Stimulated activated CD4-positive, alpha-beta T cell treated with anti-CD3 and anti-CD28 coated beads, Interleukin-2, amount 100 ng/mL, for 48 hours (primary cell): ENCODE results near the gene IKZF2.

ENCODE experiments used
- DNase-seq, 2 donors: peaks; one replicate each; pipeline ENCODE4 v3.0.0-alpha.2; 2020

IKZF2 gene

GRCh38 chr2:212995920-212996319 is 155.5 kb downstream of the IKZF2 start:
- no peak for DNase-seq

- DNase-seq: no peak
Observed at GRCh38 chr2:212994976-212995375, 156.4 kb downstream of the IKZF2 start.

GRCh38 chr2:212991120-212991519 is 160.3 kb downstream of the IKZF2 start:
- no peak for DNase-seq

- no peak for DNase-seq
Observed at GRCh38 chr2:212990697-212991096, 160.7 kb downstream of the IKZF2 start.

- no peak for DNase-seq
Observed at GRCh38 chr2:212987492-212987891, 163.9 kb downstream of the IKZF2 start.

GRCh38 chr2:212984129-212984528 is 167.3 kb downstream of the IKZF2 start:
- DNase-seq: no peak

- no peak for DNase-seq
Observed at GRCh38 chr2:212979799-212980198, 171.6 kb downstream of the IKZF2 start.

GRCh38 chr2:212979046-212979612 is 172.3 kb downstream of the IKZF2 start:
- DNase-seq: no peak

- no peak for DNase-seq
Observed at GRCh38 chr2:212977152-212977551, 174.3 kb downstream of the IKZF2 start.

GRCh38 chr2:212975333-212975732 is 176.1 kb downstream of the IKZF2 start:
- DNase-seq: no peak

GRCh38 chr2:212974692-212975091 is 176.7 kb downstream of the IKZF2 start:
- DNase-seq: no peak

GRCh38 chr2:212973347-212973746 is 178.1 kb downstream of the IKZF2 start:
- DNase-seq: no peak

- DNase-seq: no peak
Observed at GRCh38 chr2:212970132-212970531, 181.3 kb downstream of the IKZF2 start.

- no peak for DNase-seq
Observed at GRCh38 chr2:212968284-212969081, 182.9 kb downstream of the IKZF2 start.

- no peak for DNase-seq
Observed at GRCh38 chr2:212966884-212967283, 184.5 kb downstream of the IKZF2 start.

- DNase-seq: no peak
Observed at GRCh38 chr2:212962691-212963090, 188.7 kb downstream of the IKZF2 start.

- no peak for DNase-seq
Observed at GRCh38 chr2:212961255-212961654, 190.2 kb downstream of the IKZF2 start.

- DNase-seq: no peak
Observed at GRCh38 chr2:212960336-212960735, 191.1 kb downstream of the IKZF2 start.

GRCh38 chr2:212959471-212960117 is 191.8 kb downstream of the IKZF2 start:
- DNase-seq: no peak

- DNase-seq: no peak
Observed at GRCh38 chr2:212958757-212959295, 192.6 kb downstream of the IKZF2 start.

GRCh38 chr2:212958133-212958532 is 193.3 kb downstream of the IKZF2 start:
- no peak for DNase-seq

- no peak for DNase-seq
Observed at GRCh38 chr2:212957624-212958023, 193.8 kb downstream of the IKZF2 start.

- no peak for DNase-seq
Observed at GRCh38 chr2:212956665-212957607, 194.5 kb downstream of the IKZF2 start.
